ELF-1 (cell line): ENCODE data around the gene IKZF3.
"Not testable (repeated sequence)": the region's sequence is repeated elsewhere in the genome, so short reads cannot be mapped to it uniquely, and the experiment has no call there.

Experiments
- DNase-seq: peaks from one replicate; pipeline ENCODE4 v3.0.0-alpha.2; 2016; ENCODE audit warnings: low read depth, low spot score

The IKZF3 gene

DNA sequence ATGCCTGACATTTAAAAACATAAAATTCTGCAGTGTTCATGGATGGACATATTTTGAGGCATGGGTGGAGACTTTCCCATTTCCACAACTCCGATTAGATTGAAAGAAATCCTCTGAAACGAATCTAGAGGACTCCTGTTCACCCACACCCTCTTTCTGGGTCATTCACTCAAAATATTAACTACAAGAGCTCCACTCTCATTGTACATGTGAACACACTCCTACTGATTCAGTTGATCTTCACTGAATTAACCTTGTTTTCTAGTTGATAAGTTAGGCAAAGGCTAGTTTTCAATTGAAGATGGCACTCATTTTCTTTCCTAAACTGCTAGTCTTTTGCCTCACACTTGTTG lies 82.3 kb downstream of the IKZF3 start:
- DNase-seq: no peak

GRCh38 chr17:39781031-39781860 lies 82.9 kb downstream of the IKZF3 start:
- DNase-seq: no peak

- DNase-seq: no peak
These were observed 86.4 kb downstream of the IKZF3 start for GRCh38 chr17:39777534-39778365.

GRCh38 chr17:39776252-39776651 lies 87.9 kb downstream of the IKZF3 start:
- no peak for DNase-seq

GRCh38 chr17:39775031-39775430 lies 89.1 kb downstream of the IKZF3 start:
- no peak for DNase-seq

GRCh38 chr17:39774047-39774446 lies 90.1 kb downstream of the IKZF3 start:
- DNase-seq: no peak

- no peak for DNase-seq
These were observed 90.9 kb downstream of the IKZF3 start for GRCh38 chr17:39772987-39773934.

DNA sequence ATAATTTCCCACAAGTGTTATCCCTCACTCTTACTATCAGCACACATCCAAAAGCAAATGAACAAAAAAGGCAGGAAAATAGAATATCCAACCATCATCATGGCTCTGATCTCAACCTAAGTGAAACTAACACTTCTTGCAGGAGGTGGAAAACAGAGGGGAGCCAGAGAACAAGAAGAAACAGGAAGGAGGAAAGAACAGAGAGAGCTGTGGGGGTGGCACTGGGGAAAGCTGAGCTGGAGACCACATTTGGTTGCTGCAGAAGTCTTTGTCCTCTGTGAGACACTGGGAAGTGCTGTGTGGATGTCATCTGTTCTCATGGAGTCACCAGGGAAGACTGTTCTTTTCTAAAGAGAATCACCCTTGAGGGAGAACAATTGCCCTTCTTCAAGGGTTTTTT lies 91.7 kb downstream of the IKZF3 start:
- no peak for DNase-seq

GRCh38 chr17:39769974-39770587 lies 94.0 kb downstream of the IKZF3 start:
- no peak for DNase-seq

DNA sequence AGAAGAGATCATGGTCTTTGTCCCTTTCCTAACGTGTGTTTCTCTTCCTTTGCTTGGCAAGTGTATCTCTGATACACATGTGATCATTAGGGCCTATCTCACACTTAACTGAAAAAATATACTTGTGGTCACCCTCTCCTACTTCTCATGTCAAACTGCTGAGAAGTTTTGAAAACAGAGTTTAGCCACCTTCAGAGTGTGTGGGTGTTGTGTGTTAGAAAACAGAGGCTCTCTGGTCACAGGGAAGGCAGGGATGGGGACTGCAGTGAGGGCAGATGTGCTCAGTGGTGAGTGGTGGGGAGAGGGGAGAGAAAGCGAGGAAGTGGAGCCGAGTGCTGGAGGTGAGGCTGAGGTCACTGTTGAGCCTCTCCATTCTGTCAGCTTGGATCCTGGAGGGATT lies 97.0 kb downstream of the IKZF3 start:
- DNase-seq: no peak

DNA sequence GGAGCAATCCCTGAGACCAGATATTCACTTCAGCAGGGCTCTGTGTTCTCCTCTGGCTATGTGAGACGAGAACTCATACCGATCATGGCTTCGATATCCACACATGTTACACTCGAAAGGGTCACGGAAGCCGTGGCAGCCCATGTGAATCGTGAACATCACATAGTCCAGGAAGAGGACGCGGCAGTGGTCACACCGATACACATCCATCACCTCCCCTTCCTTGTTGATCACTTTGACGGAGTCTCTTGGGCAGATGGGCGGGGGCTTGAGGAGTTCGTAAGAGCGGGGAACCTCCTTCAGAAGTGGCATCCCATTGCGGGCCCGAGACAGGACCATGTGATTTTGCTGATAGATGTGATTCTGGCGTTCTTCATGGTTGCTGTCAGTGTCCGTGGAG lies 98.3 kb downstream of the IKZF3 start:
- DNase-seq: no peak

GRCh38 chr17:39765175-39765574 lies 98.9 kb downstream of the IKZF3 start:
- DNase-seq: no peak

DNA sequence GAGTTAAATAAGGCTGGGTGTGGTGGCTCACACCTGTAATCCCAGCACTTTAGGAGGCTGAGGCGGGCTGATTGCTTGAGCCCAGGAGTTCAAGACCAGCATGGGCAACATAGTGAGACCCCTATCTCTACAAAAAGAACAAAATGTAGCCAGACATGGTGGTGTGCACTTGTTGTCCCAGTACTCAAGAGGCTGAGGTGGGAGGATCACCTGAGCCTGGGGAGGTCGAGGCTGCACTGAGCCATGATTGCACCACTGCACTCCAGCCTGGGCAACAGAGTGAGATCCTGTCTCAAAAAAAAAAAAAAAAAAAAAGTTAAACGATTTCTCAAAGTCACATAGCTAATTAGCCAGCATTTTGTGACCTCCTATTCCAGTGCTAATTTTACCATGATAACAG lies 99.9 kb downstream of the IKZF3 start:
- not testable (repeated sequence) for DNase-seq

DNA sequence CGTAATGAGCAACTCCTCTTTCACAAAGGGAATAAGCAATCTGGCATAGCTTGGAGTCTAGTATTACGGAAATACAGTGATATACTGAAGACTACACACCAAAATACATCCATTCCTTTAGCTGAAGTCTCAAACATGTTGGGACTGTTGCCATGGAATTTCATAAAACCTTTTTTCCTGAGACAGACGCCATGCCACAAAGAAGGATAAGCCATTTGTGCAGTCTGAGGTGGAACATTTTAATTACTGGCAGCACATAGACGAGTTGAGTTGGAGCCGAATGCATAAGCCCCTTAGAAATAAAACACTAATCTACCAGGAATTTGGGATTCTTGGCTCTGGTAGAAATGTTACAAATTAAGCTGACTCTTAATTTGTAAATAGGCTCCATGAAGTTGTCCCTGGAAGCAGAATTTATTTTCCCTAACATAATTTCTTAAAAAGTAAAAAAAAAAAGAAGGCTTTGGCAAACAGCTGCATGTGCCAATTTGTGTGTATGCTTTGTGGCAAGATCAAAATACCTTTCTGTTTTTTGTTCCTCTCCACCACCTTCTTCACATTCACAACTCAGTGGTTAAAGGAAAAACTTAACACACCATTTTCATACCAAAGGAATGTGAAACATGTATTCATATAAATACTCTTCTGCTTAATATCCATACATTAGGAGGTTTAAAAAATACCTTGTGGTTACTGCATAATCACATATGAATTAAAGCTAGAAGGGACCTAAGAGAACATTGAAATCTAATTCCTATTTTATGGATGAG lies 100.9 kb downstream of the IKZF3 start:
- no peak for DNase-seq

- no peak for DNase-seq
These were observed 102.1 kb downstream of the IKZF3 start for GRCh38 chr17:39761861-39762496.

GRCh38 chr17:39759204-39759603 lies 104.9 kb downstream of the IKZF3 start:
- DNase-seq: no peak

DNA sequence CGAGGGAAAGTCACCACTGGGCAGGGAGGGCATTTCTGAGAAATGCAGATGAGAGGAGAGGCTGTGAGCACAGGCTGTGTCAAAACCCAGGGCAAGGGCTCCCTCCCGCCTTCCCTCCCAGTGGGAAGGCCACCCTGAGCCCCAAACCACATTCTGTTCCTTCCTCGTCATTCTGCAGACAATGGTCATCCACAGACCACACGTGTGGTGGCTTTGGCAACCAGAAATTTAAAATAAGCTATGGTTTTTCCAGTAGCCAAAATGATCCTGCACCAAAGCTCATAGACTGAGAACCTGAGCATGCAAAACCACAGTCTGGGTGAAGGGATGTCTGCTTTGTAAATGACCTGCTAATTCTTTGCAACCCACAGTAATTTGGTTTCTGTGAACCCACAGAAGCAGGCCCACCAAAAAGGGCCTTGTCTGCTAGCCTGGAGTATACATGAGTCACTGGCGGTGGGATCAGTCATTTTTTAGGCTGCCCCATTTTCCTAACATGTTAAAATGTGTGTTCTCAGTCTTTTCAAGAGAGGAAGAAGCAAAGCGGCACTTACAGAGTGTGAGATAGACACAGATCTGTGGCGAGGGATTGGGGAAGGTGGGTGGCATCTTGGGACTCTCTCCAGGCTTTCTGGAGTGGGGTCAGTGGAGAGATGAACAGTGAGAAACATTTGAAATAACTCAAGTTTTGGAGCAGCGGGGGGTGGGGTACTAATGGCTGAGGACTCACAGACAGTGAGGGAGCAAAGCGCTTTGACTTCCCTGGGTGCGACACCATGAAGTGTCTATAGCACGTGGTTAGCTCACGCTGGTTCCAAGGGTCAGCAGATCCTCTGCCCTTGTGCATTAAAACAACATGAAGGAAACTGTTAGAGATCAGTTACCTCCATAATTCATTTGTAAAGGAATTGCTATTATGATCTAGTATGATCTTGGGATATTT lies 105.9 kb downstream of the IKZF3 start:
- no peak for DNase-seq

- no peak for DNase-seq
These were observed 106.9 kb downstream of the IKZF3 start for GRCh38 chr17:39757176-39757662.
